ENCODE results near the gene CLEC2A.
"Not testable (repeated sequence)": the region's sequence is repeated elsewhere in the genome, so short reads cannot be mapped to it uniquely, and the experiment has no call there.

Gene CLEC2A

DNA sequence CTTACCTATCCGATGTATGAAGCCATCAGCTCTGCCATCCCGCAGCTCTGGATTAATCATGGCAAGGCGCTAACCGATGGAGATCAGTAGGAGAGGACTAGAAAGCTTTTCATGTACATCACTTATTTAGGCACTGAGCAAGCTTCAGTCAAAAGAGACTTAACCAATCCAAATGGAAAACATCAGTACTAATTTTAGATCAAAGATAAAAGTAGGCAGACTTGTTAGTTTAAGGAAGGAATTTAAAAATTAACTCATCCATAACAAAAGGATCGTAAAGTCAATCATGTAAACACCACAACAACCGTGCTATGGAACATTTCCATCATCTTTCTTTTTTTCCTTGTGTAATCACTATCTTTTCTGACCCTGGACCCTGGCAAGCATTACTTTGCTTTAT is at the start of gene CLEC2A:
CLEC2A (minus strand) TSS at position 101 of the 400 bp plus-strand sequence; CDS start at position 60, 41 bp downstream.
- FAIRE-seq (no peak), DNase-seq (ENCODE audit: insufficient read length, low spot score) (no peak)
- TF ChIP-seq POLR2A (IDR thresholded peaks at IDR 0.05; ENCODE audit: low read depth, low read length): no peak

DNA sequence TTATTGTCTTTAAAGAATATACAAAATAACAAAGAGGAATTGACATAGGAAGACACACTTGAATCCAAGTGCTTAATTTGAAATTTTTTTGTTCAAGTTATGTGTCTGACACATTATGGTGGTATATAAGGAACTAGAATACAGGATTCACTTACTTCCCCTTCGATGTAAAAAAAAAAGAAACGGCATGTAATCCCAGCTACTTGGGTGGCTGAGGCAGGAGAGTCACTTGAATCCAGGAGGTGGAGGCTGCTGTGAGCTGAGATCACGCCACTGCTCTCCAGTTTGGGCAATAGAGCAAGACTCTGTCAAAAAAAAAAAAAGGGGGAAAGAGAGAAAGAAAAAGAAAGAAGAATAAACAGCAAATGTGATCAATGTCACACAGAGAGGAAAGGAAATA is 48.0 kb upstream of the CLEC2A start:
- no peak for TF ChIP-seq POLR2A (IDR thresholded peaks at IDR 0.05; ENCODE audit: low read depth, low read length)
- FAIRE-seq: no peak
- DNase-seq (ENCODE audit: insufficient read length, low spot score): no peak

- no peak for FAIRE-seq
Measured at GRCh38 chr12:9977916-9978315, 45.7 kb upstream of the CLEC2A start.

DNA sequence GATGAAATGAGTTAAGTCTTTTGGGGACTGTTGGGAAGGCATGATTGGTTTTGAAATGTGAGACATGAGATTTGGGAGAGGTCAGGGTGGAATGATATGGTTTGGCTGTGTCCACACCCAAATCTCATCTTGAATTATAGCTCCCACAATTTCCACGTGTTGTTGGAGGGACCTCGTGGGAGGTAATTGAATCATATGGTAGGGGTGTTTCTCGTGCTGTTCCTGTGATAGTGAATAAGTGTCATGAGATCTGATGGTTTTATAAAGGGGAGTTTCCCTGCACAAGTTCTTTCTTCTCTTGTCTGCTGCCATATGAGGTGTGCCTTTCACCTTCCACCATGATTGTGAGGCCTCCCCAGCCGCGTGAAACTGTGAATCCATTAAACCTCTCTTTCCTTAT is 44.5 kb upstream of the CLEC2A start:
- not testable (repeated sequence) for FAIRE-seq; DNase-seq (ENCODE audit: insufficient read length, low spot score)

More at GRCh38 chr12:9977916-9978315, 45.7 kb upstream of the CLEC2A start:
- no peak for TF ChIP-seq POLR2A (IDR thresholded peaks at IDR 0.05; ENCODE audit: low read depth, low read length)
- no peak for DNase-seq (ENCODE audit: insufficient read length, low spot score)

DNA sequence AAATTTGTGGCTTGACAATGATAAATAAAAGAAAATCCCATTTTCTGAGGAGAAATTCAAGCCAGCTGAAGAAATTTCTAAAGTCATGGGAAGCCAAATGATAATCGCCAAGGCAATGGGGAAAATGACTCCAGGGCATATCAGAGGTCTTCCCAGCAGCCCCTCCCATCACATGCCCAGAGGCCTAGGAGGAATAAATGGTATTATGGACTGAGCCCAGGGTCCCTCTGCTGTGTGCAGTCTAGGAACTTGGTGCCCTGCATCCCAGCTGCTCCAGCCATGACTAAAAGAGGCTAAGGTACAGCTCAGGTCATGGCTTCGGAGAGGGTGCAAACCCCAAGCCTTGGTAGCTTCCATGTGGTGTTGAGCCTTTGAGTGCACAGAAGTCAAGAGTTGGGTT is 43.4 kb upstream of the CLEC2A start:
- DNase-seq (ENCODE audit: insufficient read length, low spot score) (no peak), FAIRE-seq (no peak)
- TF ChIP-seq POLR2A (IDR thresholded peaks at IDR 0.05; ENCODE audit: low read depth, low read length): no peak

- not testable (repeated sequence) for FAIRE-seq; DNase-seq (ENCODE audit: insufficient read length, low spot score)
Measured at GRCh38 chr12:9974731-9975130, 42.6 kb upstream of the CLEC2A start.

DNA sequence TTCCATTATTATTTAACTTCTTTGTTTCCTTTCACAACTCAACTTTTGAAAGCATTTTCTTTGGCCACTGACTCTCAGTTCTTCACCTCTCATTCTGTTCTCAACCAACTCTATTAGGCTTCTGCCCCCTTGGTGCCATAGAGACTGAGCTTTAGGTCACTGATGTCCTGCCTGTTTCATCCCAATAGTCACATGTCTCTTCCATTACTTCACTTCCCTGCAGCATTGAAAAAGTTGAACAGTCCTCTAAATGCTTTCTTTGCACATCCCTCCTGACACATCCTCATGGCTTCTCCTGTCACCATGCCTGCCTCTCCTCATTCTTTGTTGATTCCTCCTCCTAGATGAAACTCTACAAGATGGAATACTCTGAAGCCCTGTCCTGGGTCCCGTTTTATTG is 41.8 kb upstream of the CLEC2A start:
- no peak for TF ChIP-seq POLR2A (IDR thresholded peaks at IDR 0.05; ENCODE audit: low read depth, low read length)
- DNase-seq (ENCODE audit: insufficient read length, low spot score): no peak
- FAIRE-seq: no peak

- no peak for DNase-seq (ENCODE audit: insufficient read length, low spot score)
- FAIRE-seq: no peak
- TF ChIP-seq POLR2A (IDR thresholded peaks at IDR 0.05; ENCODE audit: low read depth, low read length): no peak
Measured at GRCh38 chr12:9971181-9971580, 39.0 kb upstream of the CLEC2A start, which contains the start of gene CLEC12A. CLEC12A (plus strand) TSS chr12:9971409; CDS start chr12:9971597, 188 bp downstream.

DNA sequence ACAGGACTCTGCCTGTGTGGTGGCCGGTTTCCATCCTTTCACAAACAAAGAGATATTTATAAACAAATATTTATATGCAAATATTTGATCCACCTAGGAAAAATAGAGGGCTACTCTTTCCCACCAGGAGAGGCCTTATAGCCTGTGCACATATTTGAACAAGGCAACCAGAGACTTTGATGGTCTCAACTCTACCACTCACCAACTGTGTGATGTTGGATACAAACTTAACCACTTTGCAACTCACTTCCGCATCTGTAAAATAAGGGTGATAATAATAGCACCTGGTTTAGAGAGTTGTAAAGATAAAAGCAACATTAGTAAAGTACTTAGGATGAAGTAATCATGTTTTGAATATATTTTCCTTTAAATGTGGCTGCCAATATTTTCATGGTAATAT is 37.5 kb upstream of the CLEC2A start:
- FAIRE-seq: no peak

GRCh38 chr12:9961901-9962300 is 29.7 kb upstream of the CLEC2A start:
- no peak for DNase-seq (ENCODE audit: insufficient read length, low spot score)
- no peak for TF ChIP-seq POLR2A (IDR thresholded peaks at IDR 0.05; ENCODE audit: low read depth, low read length)
- FAIRE-seq: no peak

More for the DNA sequence above, 37.5 kb upstream of the CLEC2A start:
- TF ChIP-seq POLR2A (IDR thresholded peaks at IDR 0.05; ENCODE audit: low read depth, low read length): no peak
- no peak for DNase-seq (ENCODE audit: insufficient read length, low spot score)

DNA sequence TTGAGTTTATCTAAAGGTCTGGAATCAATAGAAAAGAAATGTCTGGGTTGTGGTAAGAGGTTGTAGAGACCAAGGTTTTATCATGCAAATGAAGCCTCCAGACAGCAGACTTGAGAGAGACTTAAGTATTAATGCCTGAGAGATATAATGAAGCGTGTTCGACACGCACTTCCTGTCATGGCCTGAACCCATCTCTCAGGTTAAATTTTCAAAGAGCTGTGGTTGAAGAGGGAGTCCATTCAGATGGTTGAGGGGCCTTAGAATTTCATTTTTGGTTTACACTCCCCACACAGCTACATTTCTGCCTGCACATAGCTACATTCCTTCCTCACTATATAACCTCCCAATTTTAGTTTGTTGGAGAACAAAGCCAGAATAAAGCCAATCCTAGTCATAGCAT is 28.9 kb upstream of the CLEC2A start:
- no peak for DNase-seq (ENCODE audit: insufficient read length, low spot score)
- no peak for FAIRE-seq

GRCh38 chr12:9960590-9960989 is 28.4 kb upstream of the CLEC2A start:
- TF ChIP-seq POLR2A (IDR thresholded peaks at IDR 0.05; ENCODE audit: low read depth, low read length): no peak
- DNase-seq (ENCODE audit: insufficient read length, low spot score) (no peak), FAIRE-seq (no peak)

More for the DNA sequence above, 28.9 kb upstream of the CLEC2A start:
- TF ChIP-seq POLR2A (IDR thresholded peaks at IDR 0.05; ENCODE audit: low read depth, low read length): no peak

DNA sequence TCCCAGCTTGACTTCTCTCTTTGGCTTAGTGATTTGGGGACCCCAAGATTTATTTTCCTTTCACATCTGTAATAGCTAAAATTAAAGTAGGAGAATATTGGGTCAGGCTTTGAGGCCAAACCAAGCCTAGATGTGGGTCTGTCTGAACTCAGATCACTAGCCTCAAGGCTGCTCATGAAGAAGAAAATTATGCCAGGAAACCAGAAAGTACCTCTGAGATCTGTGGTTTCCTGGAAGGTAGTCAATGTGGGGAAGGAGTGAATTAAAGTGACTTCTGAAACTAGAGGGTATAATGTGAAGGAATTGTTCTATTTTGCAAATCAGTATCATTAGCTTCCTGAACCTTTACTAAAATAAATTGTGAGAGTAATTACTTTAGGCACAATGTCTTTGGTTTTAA is 25.7 kb upstream of the CLEC2A start:
- FAIRE-seq (no peak), DNase-seq (ENCODE audit: insufficient read length, low spot score) (no peak)
- no peak for TF ChIP-seq POLR2A (IDR thresholded peaks at IDR 0.05; ENCODE audit: low read depth, low read length)

- not testable (repeated sequence) for FAIRE-seq
Measured at GRCh38 chr12:9952954-9953729, 21.0 kb upstream of the CLEC2A start.

DNA sequence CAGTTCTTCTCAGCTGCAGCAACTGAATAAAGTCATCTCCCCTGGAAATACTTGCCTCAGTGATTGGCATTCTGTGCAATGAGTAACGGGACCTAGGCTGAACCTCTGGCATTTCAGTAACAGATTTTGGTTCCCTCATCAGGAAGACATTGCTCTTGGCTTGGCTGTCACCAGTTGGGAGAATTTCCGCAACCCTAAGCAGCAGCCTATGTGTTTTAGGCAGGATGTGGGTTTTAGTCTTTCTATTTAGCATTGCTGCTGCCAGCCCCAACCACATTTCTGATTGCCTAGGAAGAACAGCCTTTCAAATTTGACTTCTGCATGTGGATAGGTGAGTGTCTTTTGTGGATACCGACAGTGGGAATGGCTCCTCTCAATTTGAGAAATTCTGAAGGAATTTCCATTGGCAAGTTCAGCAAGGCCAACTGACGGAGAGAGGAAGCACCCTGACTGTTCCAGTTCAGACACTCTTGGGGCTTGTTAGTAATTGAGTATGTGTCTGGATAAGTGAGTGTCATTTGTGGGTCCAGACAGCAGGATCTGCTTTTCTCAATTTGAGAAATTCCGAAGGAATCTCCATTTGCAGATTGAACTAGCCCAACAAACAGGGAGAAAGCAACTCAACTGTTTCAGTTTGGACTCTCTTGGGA is 19.0 kb upstream of the CLEC2A start:
- DNase-seq (ENCODE audit: insufficient read length, low spot score): no peak

More at GRCh38 chr12:9952954-9953729, 21.0 kb upstream of the CLEC2A start:
- DNase-seq (ENCODE audit: insufficient read length, low spot score): not testable (repeated sequence)

More for the DNA sequence above, 19.0 kb upstream of the CLEC2A start:
- no peak for FAIRE-seq
- TF ChIP-seq POLR2A (IDR thresholded peaks at IDR 0.05; ENCODE audit: low read depth, low read length): no peak

All from H54 (cell line).